ENCODE data around the gene TMEM52B. TPM values are rescaled to one million over a fixed set of nuclear protein-coding genes. Genes with fewer than 3 reads are reported as not detected.
"Not testable (repeated sequence)": the region's sequence is repeated elsewhere in the genome, so short reads cannot be mapped to it uniquely, and the experiment has no call there.

TMEM52B gene
- total RNA-seq, 1 donor from 2014 or later, result not detected

DNA sequence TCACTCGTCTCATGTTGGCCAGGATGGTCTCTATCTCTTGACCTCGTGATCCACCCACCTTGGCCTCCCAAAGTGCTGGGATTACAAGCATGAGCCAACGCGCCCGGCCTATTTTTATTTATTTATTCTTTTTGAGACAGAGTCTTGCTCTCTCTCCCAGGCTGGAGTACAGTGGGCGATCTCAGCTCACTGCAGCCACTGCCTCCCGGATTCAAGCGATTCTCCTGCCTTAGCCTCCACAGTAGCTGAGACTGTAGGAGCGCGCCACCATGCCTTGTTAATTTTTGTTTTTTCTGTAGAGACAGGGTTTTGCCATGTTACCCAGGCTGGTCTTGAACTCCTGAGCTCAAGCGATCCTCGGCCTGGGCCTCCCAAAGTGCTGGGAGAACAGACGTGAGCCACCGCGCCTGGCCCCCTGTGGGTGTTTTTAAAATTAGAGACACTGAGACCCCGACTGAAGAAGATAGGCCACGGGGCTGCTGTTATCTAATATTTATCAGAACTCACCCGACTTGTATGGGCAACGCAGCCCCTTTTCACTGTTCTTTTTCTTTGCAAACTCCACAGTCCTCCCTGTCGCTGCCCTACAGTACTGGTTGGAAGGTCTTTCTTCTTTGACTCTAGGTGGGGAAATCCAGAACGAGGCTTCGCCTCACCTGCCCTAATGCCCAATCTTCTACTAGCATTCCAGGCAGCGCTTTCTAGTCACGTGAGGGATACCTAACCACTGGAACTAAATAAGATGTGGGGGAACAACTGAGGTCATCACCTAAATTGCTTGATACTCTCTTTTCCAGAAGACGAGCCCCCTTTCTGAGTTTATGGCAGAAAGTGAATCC is 32.5 kb downstream of the TMEM52B start:
- intact Hi-C loops (cut with micrococcal nuclease), result loop anchor here (5.0 to 10.0 kb wide), 5 partner anchors 151 to 961 kb away; partner anchors contain the start of genes CLEC2B and SMIM10L1

DNA sequence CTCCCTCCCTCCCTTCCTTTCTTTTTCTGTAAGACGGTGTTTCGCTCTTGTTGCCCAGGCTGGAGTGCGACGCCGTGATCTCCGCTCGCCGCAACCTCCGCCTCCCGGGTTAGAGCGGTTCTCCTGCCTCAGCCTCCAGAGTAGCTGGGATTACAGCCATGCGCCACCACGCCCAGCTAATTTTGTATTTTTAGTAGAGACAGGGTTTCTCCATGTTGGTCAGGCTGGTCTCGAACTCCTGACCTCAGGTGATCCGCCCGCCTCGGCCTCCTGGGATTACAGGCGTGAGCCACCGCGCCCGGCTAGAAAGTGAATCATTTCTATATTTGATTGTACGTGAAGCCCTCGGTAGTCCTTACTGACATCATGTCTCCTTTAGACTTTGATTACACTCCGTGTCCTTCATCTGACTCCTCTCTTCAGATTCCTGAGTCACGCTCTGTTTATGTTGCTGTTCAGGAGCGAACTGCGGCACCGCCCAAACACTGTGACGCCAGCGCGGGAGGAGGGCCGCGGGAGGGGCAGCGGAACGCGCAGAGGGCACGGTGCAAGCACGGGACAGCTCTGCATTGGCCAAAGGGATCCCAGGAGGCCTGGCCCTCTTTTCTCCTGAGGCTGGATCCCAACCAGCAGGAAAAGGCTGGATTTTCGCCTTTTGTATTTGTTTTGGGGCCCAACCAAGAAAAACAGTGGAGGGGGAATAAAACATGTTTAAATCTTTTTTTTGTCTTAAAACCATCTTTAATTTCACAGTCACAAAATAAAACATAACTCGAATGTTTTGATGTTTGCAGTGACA is 33.3 kb downstream of the TMEM52B start:
- intact Hi-C loops (cut with micrococcal nuclease), result loop anchor here (2.0 to 10.0 kb wide), 7 partner anchors 150 to 960 kb away; partner anchors contain the start of genes CLEC2B, MAGOHB, SMIM10L1 and YBX3

DNA sequence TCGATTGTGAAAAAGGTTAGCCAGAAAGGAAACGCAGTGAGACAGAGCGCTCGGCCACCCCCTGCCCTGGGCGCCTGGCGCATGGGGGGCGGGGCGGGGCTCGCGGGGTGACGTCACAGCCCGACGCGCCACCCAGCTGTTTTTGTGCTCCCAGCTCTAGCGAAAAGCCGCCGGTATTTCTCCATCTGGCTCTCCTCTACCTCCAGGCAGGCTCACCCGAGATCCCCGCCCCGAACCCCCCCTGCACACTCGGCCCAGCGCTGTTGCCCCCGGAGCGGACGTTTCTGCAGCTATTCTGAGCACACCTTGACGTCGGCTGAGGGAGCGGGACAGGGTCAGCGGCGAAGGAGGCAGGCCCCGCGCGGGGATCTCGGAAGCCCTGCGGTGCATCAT is 33.9 kb downstream of the TMEM52B start, which contains the start of gene GABARAPL1:
Gene GABARAPL1, plus strand, starts transcription at position 139 of the 393 bp plus-strand sequence. Its CDS starts 253 bp downstream, at position 392.
- intact Hi-C loops (cut with micrococcal nuclease), result loop anchor here (2.0 to 10.0 kb wide), 7 partner anchors 150 to 960 kb away; partner anchors contain the start of genes CLEC2B, MAGOHB, SMIM10L1 and YBX3

DNA sequence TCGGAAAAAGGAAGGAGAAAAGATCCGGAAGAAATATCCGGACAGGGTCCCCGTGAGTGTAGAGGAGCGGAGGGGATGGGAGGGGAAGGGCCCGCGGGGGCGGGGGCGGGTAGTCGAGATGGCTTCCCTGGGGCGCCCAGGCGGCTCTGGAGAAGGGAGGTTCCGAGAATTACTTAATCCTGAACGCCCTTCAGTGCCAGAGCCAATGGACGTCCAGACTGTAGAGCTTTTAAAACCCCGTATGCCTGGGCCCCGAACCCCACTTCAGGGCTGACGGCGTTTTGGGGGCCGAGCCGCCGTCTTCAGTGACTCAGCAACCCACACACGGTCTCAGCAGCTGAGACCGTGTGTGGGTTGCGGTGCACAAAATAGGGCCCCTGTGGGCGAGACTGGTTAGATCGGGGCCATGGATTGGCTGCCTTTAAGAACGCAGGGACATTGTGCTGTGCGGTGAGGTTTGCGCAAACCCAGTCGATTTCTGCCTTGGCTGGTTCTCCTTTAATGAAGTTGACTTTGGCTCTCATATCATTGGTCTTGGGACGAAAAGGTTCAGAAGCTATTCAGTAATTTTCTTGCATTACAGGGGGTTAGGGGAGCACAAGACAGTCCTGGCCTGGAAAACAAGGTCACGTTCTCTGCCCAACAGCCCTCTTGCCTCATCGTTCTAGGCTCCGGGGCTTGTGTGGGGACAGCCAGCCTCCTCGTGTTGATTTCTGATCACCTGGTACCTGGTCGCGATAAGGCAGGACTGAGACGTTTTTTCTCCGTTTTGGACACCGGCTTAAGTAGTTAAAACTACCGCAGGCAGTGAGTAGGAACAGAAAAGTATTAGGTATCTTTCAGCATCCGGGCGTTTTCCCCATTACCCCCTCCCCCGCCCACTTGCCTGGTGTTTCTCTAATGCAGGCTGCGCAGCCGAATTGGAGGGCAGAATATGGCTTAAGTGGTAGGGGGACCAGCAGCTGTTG is 34.6 kb downstream of the TMEM52B start:
- intact Hi-C loops (cut with micrococcal nuclease), result loop anchor here (2.0 to 10.0 kb wide), 7 partner anchors 149 to 959 kb away; partner anchors contain the start of genes CLEC2B, MAGOHB, SMIM10L1 and YBX3

DNA sequence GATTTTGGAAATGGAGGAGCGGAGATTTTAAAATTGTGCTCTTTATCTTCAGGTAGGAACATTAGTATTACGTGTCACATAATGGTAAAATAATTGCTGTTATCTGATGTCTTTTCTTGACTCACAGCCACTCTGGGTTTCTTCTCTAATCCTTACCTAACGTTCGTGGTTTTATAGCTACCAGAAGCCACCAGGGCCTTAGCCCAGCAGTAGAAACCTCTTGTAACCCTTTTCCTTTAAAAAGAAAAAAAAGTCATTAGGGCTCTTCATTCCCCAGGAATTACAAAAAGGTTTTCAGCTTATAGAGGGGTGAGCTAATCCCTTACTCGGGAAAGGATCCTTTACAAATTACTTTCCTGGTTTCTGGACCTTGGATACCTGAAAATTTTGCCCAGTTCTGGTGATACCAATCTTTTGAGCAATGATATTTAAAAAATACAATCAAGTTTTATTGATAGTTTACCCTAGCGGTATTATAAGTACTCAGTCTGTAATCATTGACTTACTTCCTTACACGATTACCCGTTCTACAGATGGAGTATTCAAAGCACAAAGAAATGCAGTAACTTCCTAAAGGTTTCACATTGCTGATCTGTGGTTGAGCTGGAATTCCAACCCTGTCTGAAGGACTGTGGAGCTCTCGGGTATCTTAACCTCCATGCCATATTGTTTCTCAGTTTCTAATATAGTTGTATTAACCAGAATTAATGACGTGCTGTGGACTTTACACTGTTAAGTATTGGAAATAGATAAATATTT is 35.5 kb downstream of the TMEM52B start:
- intact Hi-C loops (cut with micrococcal nuclease), result loop anchor here (5.0 to 10.0 kb wide), 5 partner anchors 148 to 958 kb away; partner anchors contain the start of genes CLEC2B and SMIM10L1

DNA sequence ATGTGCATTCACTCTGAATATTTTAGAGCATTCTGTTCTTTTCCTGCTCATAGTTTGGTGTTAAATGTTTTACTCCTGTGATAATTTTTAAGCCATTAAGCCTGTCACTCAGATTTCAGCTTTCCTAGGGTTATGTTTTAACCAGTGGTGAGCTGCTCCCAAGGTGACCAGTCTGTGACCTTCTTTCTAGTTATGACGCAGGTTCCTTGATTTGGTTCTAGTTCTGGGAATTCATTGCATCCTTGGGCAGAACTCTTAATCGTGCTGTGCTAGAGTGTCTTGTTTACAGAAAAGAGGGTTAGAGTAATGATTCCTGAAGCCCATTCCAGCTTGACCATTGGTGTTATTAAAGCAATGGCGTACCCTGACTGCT is 36.0 kb downstream of the TMEM52B start:
- intact Hi-C loops (cut with micrococcal nuclease), result loop anchor here (5.0 to 10.0 kb wide), 5 partner anchors 147 to 957 kb away; partner anchors contain the start of genes CLEC2B and SMIM10L1

DNA sequence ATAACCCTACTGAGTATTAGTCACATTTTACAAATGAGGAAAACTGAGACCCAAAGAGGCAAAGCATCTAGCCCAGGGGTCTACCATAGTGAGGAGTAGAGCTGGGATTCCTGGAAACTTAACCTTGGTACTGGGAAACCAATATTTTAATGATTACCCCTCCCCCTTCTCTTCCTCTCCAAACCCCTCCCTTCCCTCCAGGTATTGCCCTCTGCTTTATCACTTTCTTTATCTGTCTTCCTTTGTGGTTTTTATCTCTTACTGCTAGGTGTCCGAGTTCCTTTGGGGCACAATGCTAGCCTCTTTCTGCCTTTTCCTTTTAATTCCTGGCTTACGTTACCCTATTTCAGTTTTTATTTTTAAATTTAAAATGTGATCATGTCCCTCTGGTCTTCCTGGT is 36.6 kb downstream of the TMEM52B start:
- intact Hi-C loops (cut with micrococcal nuclease), result loop anchor here (10.0 kb wide), 2 partner anchors 271 to 421 kb away; no protein-coding TSS in a partner anchor

DNA sequence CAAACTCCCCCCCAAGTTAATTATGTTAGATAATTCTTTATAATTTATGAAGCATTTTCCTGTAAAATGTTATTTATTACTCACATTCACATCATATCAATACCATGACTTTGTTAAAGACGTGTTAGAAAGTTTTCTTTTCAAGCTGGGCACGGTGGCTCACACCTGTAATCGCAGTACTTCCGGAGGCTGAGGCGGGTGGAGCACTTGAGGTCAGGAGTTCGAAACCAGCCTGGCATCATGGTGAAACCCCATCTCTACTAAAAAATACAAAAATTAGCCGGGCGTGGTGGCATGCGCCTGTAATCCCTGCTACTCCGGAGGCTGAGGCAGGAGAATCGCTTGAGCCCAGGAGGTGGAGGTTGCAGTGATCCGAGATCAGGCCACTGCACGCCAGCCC is 37.1 kb downstream of the TMEM52B start:
- intact Hi-C loops (cut with micrococcal nuclease), result loop anchor here (10.0 kb wide), 2 partner anchors 271 to 421 kb away; no protein-coding TSS in a partner anchor

DNA sequence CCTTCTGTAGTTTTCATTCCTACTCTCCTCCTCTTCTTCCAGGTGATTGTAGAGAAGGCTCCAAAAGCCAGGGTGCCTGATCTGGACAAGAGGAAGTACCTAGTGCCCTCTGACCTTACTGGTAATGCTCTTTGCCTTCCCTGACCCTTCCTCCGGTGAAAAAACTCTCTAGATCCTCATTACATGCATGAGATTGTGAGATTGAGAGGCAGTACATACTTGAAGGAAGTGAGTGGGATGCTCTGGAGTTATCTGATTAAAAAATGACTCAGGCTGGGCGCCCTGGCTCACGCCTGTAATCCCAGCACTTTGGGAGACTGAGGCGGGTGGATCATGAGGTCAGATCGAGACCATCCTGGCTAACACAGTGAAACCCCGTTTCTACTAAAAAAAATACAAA is 39.2 kb downstream of the TMEM52B start:
- intact Hi-C loops (cut with micrococcal nuclease), result loop anchor here (10.0 kb wide), 2 partner anchors 273 to 423 kb away; no protein-coding TSS in a partner anchor

DNA sequence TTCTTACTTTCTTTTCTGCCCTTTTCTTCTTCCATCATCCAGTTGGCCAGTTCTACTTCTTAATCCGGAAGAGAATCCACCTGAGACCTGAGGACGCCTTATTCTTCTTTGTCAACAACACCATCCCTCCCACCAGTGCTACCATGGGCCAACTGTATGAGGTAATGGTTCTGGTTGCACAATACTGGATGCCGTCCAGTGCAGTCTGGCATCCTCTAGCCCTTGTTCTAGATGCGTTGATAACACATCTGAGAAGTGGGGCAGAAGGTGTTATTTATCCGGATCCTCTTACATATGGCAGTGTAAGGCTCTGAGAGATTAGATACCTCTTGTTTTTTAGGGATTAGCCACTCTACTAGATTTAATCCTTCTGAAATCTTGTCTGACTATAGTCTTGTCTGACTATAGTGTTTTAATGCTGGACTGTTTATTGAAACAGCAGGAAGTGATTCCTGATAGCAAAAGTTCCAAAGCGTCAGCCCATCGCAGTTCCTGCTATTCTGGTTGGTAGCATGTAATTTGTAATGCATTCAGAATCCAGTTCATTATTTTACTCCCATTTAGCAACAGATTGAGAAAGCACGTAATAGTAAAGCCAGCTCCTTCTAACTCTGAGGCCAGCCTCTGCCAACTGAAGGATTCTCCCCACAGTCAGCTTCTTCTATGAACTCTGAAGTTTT is 41.7 kb downstream of the TMEM52B start:
- intact Hi-C loops (cut with micrococcal nuclease), result no loop called here

DNA sequence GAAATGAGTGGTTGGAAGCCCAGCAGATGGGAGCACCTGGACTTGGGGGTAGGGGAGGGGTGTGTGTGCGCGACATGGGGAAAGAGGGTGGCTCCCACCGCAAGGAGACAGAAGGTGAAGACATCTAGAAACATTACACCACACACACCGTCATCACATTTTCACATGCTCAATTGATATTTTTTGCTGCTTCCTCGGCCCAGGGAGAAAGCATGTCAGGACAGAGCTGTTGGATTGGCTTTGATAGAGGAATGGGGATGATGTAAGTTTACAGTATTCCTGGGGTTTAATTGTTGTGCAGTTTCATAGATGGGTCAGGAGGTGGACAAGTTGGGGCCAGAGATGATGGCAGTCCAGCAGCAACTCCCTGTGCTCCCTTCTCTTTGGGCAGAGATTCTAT is 43.0 kb downstream of the TMEM52B start:
- intact Hi-C loops (cut with micrococcal nuclease), result no loop called here

DNA sequence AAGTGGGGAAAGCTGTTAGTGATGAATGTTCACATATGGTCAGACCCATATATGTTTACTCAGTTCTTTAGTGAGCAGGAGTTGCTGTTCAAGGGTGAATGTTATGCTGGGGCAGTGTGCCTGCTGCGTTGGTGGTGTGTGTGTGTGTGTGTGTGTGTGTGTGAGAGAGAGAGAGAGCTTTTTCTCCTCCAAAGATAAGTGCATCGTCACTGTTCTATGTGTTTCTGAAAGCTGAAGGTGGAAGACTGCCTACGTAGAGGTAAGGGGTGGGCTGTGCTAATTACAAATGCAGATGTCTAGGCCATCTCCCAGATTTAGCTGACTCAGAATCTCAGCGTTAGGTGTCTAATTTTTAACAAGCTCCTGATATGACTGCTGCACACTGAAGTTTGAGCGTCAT is 44.4 kb downstream of the TMEM52B start:
- intact Hi-C loops (cut with micrococcal nuclease), result no loop called here

DNA sequence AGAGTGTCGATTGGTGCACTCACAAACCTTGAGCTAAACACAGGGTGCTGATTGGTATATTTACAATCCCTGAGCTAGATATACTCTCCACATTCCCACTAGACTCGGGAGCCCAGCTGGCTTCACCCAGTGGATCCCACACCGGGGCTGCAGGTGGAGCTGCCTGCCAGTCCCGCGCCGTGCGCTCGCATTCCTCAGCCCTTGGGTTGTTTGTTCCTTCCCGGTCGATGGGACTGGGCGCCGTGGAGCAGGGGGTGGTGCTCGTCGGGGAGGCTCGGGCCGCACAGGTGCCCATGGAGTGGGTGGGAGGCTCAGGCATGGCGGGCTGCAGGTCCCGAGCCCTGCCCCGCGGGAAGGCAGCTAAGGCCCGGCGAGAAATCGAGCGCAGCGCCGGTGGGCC is 46.6 kb downstream of the TMEM52B start:
- intact Hi-C loops (cut with micrococcal nuclease), result not testable (repeated sequence)

DNA sequence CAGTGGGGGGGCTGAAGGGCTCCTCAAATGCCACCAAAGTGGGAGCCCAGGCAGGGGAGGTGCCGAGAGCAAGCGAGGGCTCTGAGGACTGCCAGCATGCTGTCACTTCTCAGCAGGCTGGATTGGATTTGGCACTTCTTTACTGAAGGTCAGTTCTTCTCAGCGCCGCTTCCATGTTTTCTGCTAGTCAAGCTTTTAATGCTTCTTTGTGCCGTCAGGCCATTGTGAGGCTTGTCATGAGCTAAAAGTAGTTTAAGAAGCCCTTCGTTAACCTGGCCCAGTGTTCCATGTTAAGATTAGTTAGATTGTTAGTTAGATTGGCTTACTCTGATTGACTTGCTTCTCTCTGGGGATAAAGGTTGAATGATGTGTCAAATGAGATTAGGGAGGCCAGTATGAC is 47.3 kb downstream of the TMEM52B start:
- intact Hi-C loops (cut with micrococcal nuclease), result no loop called here

DNA sequence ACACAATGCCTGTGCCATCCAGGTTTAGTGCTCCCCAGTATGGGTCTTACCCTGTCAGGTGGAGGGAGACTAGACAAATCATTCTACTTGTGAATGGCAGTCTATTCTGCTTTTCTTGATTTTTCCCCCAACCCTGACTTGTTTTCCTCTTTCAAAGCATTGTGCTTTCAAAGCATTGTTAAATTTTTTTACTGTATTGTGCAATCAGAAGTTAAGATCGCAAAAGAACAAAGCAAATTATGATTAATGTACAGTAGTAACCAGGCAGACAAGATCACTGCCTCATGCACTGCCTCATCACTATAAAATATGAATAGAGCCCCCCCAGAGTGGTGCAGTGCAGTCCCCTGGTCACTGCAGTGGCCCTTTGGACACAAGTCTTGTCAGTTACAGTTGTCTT is 47.9 kb downstream of the TMEM52B start:
- intact Hi-C loops (cut with micrococcal nuclease), result no loop called here

DNA sequence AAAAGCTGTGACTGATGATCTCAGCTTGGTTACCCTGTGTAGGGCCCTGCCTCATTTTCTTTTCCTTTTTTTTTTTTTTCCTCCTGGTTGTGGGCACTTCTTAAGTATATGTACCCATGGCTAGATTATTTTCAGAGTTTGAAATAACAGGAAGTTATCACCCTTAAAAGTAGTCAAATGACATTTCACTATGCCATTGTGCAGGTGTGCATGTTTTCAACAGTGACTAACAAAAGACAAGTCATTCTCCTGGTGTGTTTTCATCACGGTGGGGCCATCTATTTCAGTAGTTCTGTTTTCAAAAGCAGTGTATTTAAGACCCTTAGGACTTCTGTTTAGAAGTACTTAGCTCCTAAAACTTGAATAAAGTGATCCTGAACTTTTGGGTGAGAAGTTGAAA is 48.8 kb downstream of the TMEM52B start:
- intact Hi-C loops (cut with micrococcal nuclease), result no loop called here

DNA sequence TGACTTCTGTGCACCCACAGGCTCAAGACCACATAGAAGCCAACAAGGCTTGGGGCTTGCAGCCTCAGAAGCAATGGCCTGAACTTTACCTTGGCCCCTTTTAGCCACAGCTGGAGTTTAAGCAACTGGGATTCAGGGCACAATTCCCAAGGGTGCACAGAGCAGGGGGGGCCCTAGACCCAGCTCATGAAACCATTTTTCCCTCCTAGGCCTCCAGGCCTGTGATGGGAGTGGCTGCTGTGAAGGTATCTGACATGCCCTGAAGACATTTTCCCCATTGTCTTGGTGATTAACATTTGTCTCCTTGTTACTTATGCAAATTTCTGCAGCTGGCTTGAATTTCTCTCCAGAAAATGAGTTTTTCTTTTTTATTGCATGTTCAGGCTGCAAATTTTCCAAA is 55.7 kb downstream of the TMEM52B start:
- intact Hi-C loops (cut with micrococcal nuclease), result no loop called here

DNA sequence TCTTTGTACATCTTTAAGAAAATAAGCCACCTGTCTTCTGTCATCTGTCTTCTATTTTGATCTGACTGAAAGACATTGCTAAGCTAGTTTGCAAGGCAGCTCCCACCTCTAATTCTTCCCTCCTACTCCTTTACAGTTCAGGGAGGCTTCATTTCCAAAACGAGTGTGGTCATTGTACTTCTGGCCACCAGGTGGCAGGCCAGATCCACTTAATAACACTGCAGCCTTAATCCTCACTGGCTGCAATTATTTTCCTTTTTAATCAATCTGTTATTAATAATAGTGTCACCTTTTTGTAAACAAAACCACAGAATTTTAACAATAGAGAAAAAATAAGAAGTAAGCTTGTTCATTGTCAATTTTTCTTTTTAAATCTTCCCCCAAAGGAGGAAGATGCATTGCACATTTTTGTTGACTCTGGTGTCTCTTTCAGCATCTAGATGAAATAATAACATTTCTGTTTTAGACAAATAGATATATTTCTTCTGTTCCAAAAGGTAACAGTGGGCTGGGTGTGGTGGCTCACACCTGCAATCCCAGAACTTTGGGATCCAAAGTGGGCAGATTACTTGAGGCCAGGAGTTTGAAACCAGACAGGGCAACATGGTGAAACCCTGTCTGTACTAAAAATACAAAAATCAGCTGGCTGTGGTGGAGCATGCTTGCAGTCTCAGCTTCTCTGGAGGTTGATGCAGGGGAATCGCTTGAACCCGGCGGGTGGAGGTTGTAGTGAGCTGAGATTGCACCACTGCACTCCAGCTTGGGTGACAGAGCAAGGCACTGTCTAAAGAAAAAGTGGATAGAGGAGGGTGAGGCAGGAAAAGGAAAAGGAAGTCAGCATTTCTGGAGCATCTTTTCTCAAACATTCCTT is 57.2 kb downstream of the TMEM52B start:
- intact Hi-C loops (cut with micrococcal nuclease), result loop anchor here (1.0 kb wide), 3 partner anchors 326 to 514 kb away; partner anchors contain the start of gene STYK1
